GF-D8 (cell line): Measurements from ENCODE around the gene ZNF583.

Experiments used
- DNase-seq: peaks from one replicate; lab custom pipeline; 2025; lab: John Stamatoyannopoulos, UW

ZNF583 gene

DNA sequence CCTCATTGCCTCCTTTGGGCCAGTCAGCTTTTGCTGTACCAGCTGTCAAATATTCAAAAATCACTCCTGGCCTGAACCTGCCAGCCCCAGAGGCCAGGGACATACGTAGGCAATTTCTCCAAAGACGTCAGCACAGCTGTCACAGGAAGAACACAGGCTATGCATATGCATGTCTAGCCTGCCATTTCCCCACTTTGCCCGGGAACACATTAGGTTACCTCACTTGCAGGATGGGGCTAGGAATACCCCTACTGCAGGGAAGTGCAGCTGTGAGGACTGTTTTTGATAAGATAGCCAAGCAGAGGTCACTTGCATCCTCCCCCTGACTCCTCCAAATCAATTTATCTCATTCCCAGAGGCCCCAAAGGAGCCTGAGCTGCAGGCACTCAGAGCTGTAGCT is 70.2 kb downstream of the ZNF583 start:
- no peak for DNase-seq

GRCh38 chr19:56476093-56476492 is 72.0 kb downstream of the ZNF583 start:
- DNase-seq = no peak
